ENCODE measurements around the gene CHST12.

Gene CHST12

DNA sequence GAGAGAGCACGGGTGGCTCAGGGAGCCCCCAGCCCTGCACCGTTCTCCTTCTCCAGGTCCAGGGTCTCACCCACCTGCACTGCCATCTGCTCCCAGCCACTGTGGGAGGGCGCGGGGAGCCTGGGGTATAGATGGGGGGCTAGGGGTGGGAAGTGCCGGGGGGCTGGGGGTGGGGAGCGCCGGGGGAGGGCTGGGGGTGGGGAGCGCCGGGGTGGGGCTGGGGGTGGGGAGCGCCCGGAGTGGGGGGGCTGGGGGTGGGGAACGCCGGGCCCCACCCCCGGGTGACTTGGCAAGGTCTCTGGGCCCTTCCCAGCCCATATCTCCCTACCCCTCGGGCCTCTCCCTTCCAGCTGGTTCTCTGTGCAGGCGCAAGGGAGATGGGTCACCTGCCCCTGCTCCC, 72.9 kb downstream of the CHST12 start, which contains the start of gene GRIFIN:
Gene GRIFIN, minus strand, starts transcription at position 101 of the 400 bp plus-strand sequence. Its CDS starts 15 bp downstream, at position 86.
- Histone ChIP-seq H3K4me1 (ENCODE audit: control insufficient read depth in 5 of 5, insufficient read depth in 5 of 5, low read length in 5 of 5) (peaks cover 9 to 41% (median 37%) of the 10 kb centered on the region in 5 donors), H3K27ac (ENCODE audit: low read depth, low read length) (no peak within 1 kb of the TSS), H3K9ac (ENCODE audit: low read length in 5 of 5) (no peak within 1 kb of the TSS), H3K36me3 (ENCODE audit: control insufficient read depth in 5 of 5, insufficient read depth in 5 of 5, low read length in 5 of 5) (no peaks in the 10 kb centered on the region), H3K9me3 (ENCODE audit: control insufficient read depth in 5 of 5, low read length in 5 of 5) (no peaks in the 10 kb centered on the region), H3K27me3 (ENCODE audit: control insufficient read depth in 5 of 5, insufficient read depth in 4 of 5, low read length in 5 of 5) (peaks cover 0 to 3% (median 0%) of the 10 kb centered on the region in 5 donors), H3K4me3 (ENCODE audit: low read depth in 1 of 5, low read length in 5 of 5) (no peak within 1 kb of the TSS)

DNA sequence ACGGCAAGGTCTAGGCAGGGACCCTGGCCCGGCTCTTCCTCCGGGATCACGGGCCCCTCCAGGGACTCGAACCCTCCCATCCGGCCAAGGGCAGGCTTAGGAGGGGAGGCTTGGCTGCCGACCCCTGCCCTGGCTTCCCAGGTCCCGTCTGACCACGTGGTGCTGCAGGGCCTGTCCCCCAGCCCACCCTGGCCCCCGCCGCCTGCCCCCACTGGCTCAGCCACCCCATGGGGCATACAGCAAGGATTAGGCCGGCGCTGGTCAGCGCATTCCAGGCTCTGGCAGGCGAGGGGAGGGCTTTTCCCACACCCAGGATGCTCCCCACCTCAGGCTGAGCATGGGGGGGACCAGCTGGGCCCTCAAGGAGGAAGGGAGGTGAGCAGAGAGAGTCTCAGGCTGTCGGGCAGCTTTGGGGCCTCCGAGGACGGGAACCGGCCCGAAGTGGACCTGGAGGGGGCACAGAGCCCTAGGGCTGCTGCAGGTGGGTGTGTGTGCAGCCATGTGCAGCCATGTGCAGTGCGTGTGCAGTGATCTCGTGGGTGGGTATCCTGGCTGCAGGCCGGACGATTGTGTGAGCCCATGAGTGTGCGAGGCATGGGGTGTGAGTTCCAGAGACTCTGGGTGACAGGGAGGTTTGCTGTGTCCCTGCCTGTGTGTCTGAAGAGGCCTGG, 73.5 kb downstream of the CHST12 start:
- Histone ChIP-seq H3K36me3 (ENCODE audit: control insufficient read depth in 5 of 5, insufficient read depth in 5 of 5, low read length in 5 of 5) (no peaks in the 10 kb centered on the region), H3K9me3 (ENCODE audit: control insufficient read depth in 5 of 5, low read length in 5 of 5) (no peaks in the 10 kb centered on the region), H3K27ac (ENCODE audit: low read depth, low read length) (no peak overlapping the region), H3K4me3 (ENCODE audit: low read depth in 1 of 5, low read length in 5 of 5) (no peak overlapping the region), H3K27me3 (ENCODE audit: control insufficient read depth in 5 of 5, insufficient read depth in 4 of 5, low read length in 5 of 5) (peaks cover 0 to 3% (median 0%) of the 10 kb centered on the region in 5 donors), H3K4me1 (ENCODE audit: control insufficient read depth in 5 of 5, insufficient read depth in 5 of 5, low read length in 5 of 5) (peaks cover 9 to 35% (median 34%) of the 10 kb centered on the region in 5 donors), H3K9ac (ENCODE audit: low read length in 5 of 5) (no peak overlapping the region)

DNA sequence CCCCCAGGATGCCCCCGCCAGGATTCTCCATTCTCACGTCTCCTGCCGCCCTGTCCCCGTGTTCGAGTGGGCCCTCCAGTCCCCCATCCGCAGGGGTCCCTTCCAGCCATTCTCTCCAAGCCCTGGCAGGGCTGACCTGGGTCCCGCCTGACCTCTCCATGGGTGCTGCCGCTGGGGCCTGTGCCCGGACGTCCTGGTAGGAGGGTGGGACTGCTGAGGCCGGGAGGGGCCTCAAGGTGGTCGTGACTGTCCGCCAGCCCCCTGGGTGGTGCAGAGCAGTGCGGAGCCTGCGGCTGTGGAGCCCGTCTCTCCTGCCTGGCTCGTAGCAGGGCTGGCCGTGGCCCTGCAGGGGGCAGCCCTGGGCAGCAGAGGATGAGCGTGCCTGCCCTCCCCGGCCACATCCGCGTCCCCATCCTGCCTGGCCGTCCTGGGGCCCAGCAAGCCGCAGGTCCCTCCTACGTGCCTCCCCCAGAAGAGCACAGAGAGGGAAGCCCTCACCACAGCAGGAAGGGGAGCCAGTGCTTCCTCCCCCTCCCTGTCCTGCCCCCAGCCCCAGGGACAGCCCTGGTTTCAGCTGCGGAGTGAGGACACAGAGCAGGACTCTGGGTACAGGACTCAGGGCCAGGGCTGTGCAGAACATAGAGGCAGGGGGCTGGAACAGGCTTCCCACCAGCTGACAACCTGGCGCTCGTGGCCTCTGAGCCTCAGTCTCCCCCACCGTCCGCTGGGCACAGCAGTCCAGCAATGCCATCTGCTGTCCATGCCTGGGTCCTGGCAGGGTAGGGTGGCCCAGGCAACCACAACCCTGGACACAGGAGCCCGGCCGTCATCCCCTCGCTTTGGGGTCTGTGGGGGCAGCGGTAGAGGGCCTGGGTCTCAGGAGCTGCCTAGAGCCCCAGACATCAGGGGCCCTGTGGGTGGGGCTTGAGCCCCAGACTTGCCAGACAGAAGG, 74.3 kb downstream of the CHST12 start:
- peak overlapping the region; percentile 16 for H3K27ac ChIP-seq (ENCODE audit: low read depth, low read length)
- peaks cover 0 to 3% (median 0%) of the 10 kb centered on the region in 5 donors for H3K27me3 ChIP-seq (ENCODE audit: control insufficient read depth in 5 of 5, insufficient read depth in 4 of 5, low read length in 5 of 5)

DNA sequence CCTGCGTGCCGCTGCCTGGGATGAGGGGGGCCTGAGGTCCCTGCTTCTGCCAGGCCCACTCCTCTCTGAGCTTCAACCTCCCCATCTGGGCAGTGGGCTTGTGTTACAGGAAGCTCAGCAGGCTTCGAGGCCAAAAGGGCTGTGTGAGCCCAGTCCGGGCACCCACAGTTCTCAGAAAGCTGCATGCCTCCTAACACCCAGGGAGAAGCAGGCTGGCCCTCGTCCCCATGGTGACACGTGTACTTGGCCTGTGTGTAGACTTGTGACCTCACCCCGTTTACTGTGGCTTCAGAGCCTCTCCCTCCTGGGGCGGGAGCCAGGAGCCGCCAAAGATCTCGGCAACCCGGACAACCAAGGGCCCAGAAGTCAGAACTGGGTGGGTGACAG, 75.0 kb downstream of the CHST12 start:
- H3K36me3 ChIP-seq (ENCODE audit: control insufficient read depth in 5 of 5, insufficient read depth in 5 of 5, low read length in 5 of 5), result no peaks in the 10 kb centered on the region
- peaks cover 9 to 39% (median 34%) of the 10 kb centered on the region in 5 donors for H3K4me1 ChIP-seq (ENCODE audit: control insufficient read depth in 5 of 5, insufficient read depth in 5 of 5, low read length in 5 of 5)
- H3K27me3 ChIP-seq (ENCODE audit: control insufficient read depth in 5 of 5, insufficient read depth in 4 of 5, low read length in 5 of 5), result peaks cover 0 to 3% (median 0%) of the 10 kb centered on the region in 5 donors
- H3K27ac ChIP-seq (ENCODE audit: low read depth, low read length), result peak overlapping the region; percentile 16
- H3K9ac ChIP-seq (ENCODE audit: low read length in 5 of 5), result peak overlapping the region in 2 of 5 donors; percentile 42 to 66
- peak overlapping the region in 3 of 5 donors; percentile 17 to 47 (median 27) for H3K4me3 ChIP-seq (ENCODE audit: low read depth in 1 of 5, low read length in 5 of 5)
- H3K9me3 ChIP-seq (ENCODE audit: control insufficient read depth in 5 of 5, low read length in 5 of 5), result peaks cover 0 to 9% (median 6%) of the 10 kb centered on the region in 5 donors

More for the DNA sequence above, 74.3 kb downstream of the CHST12 start:
- Histone ChIP-seq H3K4me3 (ENCODE audit: low read depth in 1 of 5, low read length in 5 of 5) (peak overlapping the region in 2 of 5 donors; percentile 11 to 29), H3K4me1 (ENCODE audit: control insufficient read depth in 5 of 5, insufficient read depth in 5 of 5, low read length in 5 of 5) (peaks cover 9 to 39% (median 34%) of the 10 kb centered on the region in 5 donors), H3K9me3 (ENCODE audit: control insufficient read depth in 5 of 5, low read length in 5 of 5) (peaks cover 0 to 2% (median under 1%) of the 10 kb centered on the region in 5 donors), H3K9ac (ENCODE audit: low read length in 5 of 5) (peak overlapping the region in 1 of 5 donors; percentile 48), H3K36me3 (ENCODE audit: control insufficient read depth in 5 of 5, insufficient read depth in 5 of 5, low read length in 5 of 5) (no peaks in the 10 kb centered on the region)

- Histone ChIP-seq H3K36me3 (ENCODE audit: control insufficient read depth in 5 of 5, insufficient read depth in 5 of 5, low read length in 5 of 5) (no peaks in the 10 kb centered on the region), H3K27ac (ENCODE audit: low read depth, low read length) (peak overlapping the region; percentile 16), H3K9ac (ENCODE audit: low read length in 5 of 5) (peak overlapping the region in 3 of 5 donors; percentile 10 to 66 (median 42)), H3K27me3 (ENCODE audit: control insufficient read depth in 5 of 5, insufficient read depth in 4 of 5, low read length in 5 of 5) (peaks cover 0 to 3% (median 0%) of the 10 kb centered on the region in 5 donors), H3K4me1 (ENCODE audit: control insufficient read depth in 5 of 5, insufficient read depth in 5 of 5, low read length in 5 of 5) (peaks cover 9 to 42% (median 34%) of the 10 kb centered on the region in 5 donors), H3K9me3 (ENCODE audit: control insufficient read depth in 5 of 5, low read length in 5 of 5) (peaks cover 0 to 9% (median 7%) of the 10 kb centered on the region in 5 donors), H3K4me3 (ENCODE audit: low read depth in 1 of 5, low read length in 5 of 5) (peak overlapping the region in 4 of 5 donors; percentile 17 to 47 (median 36))
Measured at GRCh38 chr7:2478800-2479199, 75.4 kb downstream of the CHST12 start.

- Histone ChIP-seq H3K4me1 (ENCODE audit: control insufficient read depth in 5 of 5, insufficient read depth in 5 of 5, low read length in 5 of 5) (peaks cover 9 to 49% (median 36%) of the 10 kb centered on the region in 5 donors), H3K9ac (ENCODE audit: low read length in 5 of 5) (peak overlapping the region in 2 of 5 donors; percentile 10 to 66), H3K27me3 (ENCODE audit: control insufficient read depth in 5 of 5, insufficient read depth in 4 of 5, low read length in 5 of 5) (peaks cover 0 to 3% (median 0%) of the 10 kb centered on the region in 5 donors), H3K27ac (ENCODE audit: low read depth, low read length) (no peak overlapping the region), H3K36me3 (ENCODE audit: control insufficient read depth in 5 of 5, insufficient read depth in 5 of 5, low read length in 5 of 5) (no peaks in the 10 kb centered on the region), H3K9me3 (ENCODE audit: control insufficient read depth in 5 of 5, low read length in 5 of 5) (peaks cover 0 to 9% (median 7%) of the 10 kb centered on the region in 5 donors), H3K4me3 (ENCODE audit: low read depth in 1 of 5, low read length in 5 of 5) (peak overlapping the region in 4 of 5 donors; percentile 17 to 47 (median 36))
Measured at GRCh38 chr7:2479276-2480069, 76.1 kb downstream of the CHST12 start.

GRCh38 chr7:2480070-2480408, 76.6 kb downstream of the CHST12 start:
- peaks cover 0 to 9% (median 7%) of the 10 kb centered on the region in 5 donors for H3K9me3 ChIP-seq (ENCODE audit: control insufficient read depth in 5 of 5, low read length in 5 of 5)
- H3K4me3 ChIP-seq (ENCODE audit: low read depth in 1 of 5, low read length in 5 of 5), result no peak overlapping the region
- H3K4me1 ChIP-seq (ENCODE audit: control insufficient read depth in 5 of 5, insufficient read depth in 5 of 5, low read length in 5 of 5), result peaks cover 9 to 53% (median 41%) of the 10 kb centered on the region in 5 donors
- no peak overlapping the region for H3K27ac ChIP-seq (ENCODE audit: low read depth, low read length)
- H3K36me3 ChIP-seq (ENCODE audit: control insufficient read depth in 5 of 5, insufficient read depth in 5 of 5, low read length in 5 of 5), result no peaks in the 10 kb centered on the region
- peaks cover 0 to 3% (median 0%) of the 10 kb centered on the region in 5 donors for H3K27me3 ChIP-seq (ENCODE audit: control insufficient read depth in 5 of 5, insufficient read depth in 4 of 5, low read length in 5 of 5)
- no peak overlapping the region for H3K9ac ChIP-seq (ENCODE audit: low read length in 5 of 5)

- peaks cover 0 to 9% (median 7%) of the 10 kb centered on the region in 5 donors for H3K9me3 ChIP-seq (ENCODE audit: control insufficient read depth in 5 of 5, low read length in 5 of 5)
- no peak overlapping the region for H3K4me3 ChIP-seq (ENCODE audit: low read depth in 1 of 5, low read length in 5 of 5)
- peaks cover 9 to 53% (median 46%) of the 10 kb centered on the region in 5 donors for H3K4me1 ChIP-seq (ENCODE audit: control insufficient read depth in 5 of 5, insufficient read depth in 5 of 5, low read length in 5 of 5)
- H3K9ac ChIP-seq (ENCODE audit: low read length in 5 of 5), result no peak overlapping the region
- no peak overlapping the region for H3K27ac ChIP-seq (ENCODE audit: low read depth, low read length)
- H3K36me3 ChIP-seq (ENCODE audit: control insufficient read depth in 5 of 5, insufficient read depth in 5 of 5, low read length in 5 of 5), result no peaks in the 10 kb centered on the region
- H3K27me3 ChIP-seq (ENCODE audit: control insufficient read depth in 5 of 5, insufficient read depth in 4 of 5, low read length in 5 of 5), result peaks cover 0 to 3% (median 0%) of the 10 kb centered on the region in 5 donors
Measured at GRCh38 chr7:2481195-2481594, 77.8 kb downstream of the CHST12 start.

GRCh38 chr7:2482725-2483451, 79.5 kb downstream of the CHST12 start:
- no peak overlapping the region for H3K27ac ChIP-seq (ENCODE audit: low read depth, low read length)
- no peaks in the 10 kb centered on the region for H3K36me3 ChIP-seq (ENCODE audit: control insufficient read depth in 5 of 5, insufficient read depth in 5 of 5, low read length in 5 of 5)
- no peak overlapping the region for H3K4me3 ChIP-seq (ENCODE audit: low read depth in 1 of 5, low read length in 5 of 5)
- peaks cover 12 to 52% (median 44%) of the 10 kb centered on the region in 5 donors for H3K4me1 ChIP-seq (ENCODE audit: control insufficient read depth in 5 of 5, insufficient read depth in 5 of 5, low read length in 5 of 5)
- no peak overlapping the region for H3K9ac ChIP-seq (ENCODE audit: low read length in 5 of 5)
- H3K27me3 ChIP-seq (ENCODE audit: control insufficient read depth in 5 of 5, insufficient read depth in 4 of 5, low read length in 5 of 5), result no peaks in the 10 kb centered on the region
- H3K9me3 ChIP-seq (ENCODE audit: control insufficient read depth in 5 of 5, low read length in 5 of 5), result peaks cover 0 to 9% (median 7%) of the 10 kb centered on the region in 5 donors

Measured in subcutaneous abdominal adipose tissue (tissue), 5 donors.